Lower lobe of right lung (tissue), 2 donors: ENCODE results near the gene BRSK1. TPM values are rescaled to one million over a fixed set of nuclear protein-coding genes. Genes with fewer than 3 reads are reported as not detected.

ENCODE experiments used
- ATAC-seq, 2 donors: fragments of 200-7000 bp; cut with Tn5 transposase; one replicate each; pipeline ENCODE4 v1.9.1; 2020 to 2022; ENCODE audit warnings: mild to moderate bottlenecking in 2 of 2, moderate library complexity in 2 of 2
- DNase-seq: peaks from one replicate; pipeline ENCODE4 v3.0.0-alpha.2; 2020
- H3K27ac ChIP-seq: fragments of 200-600 bp; one replicate; pipeline ENCODE4 v1.8.0; 2022
- H3K27me3 ChIP-seq: fragments of 200-600 bp; one replicate; pipeline ENCODE4 v1.8.0; 2022; ENCODE audit warnings: low read depth
- H3K36me3 ChIP-seq: fragments of 200-600 bp; one replicate; pipeline ENCODE4 v1.8.0; 2022; ENCODE audit warnings: mild to moderate bottlenecking
- H3K4me1 ChIP-seq: fragments of 200-600 bp; one replicate; pipeline ENCODE4 v1.8.0; 2022
- H3K4me3 ChIP-seq: fragments of 200-600 bp; one replicate; pipeline ENCODE4 v1.8.0; 2022; ENCODE audit warnings: mild to moderate bottlenecking
- H3K9me3 ChIP-seq: fragments of 200-600 bp; one replicate; pipeline ENCODE4 v1.8.0; 2022
- CTCF ChIP-seq: fragments of 200-600 bp; IDR thresholded peaks from one replicate; pipeline ENCODE4 v1.8.0; 2022; ENCODE audit warnings: antibody characterized with exemption, mild to moderate bottlenecking
- intact Hi-C: fragments of 100-400 bp; cut with DNase I; formaldehyde crosslinking; loops from one replicate; pipeline ENCODE4 v1.11.0; 2022
- total RNA-seq: library from RNA; stranded (reverse); fragmentation: NEBNext Ultra II Directional; extraction: Animal tissue kit (Norgen Biotek cat#: 25700); gene quantifications from one replicate; pipeline ENCODE4 v1.2.1, GENCODE V29; 2021
- donor health status: DM: no; HTN: yes; CAD: no; lungs with severe emphysema.

The BRSK1 gene
- total RNA-seq, 1 donor from 2014 or later = 1.0 TPM

- no peak for TF ChIP-seq CTCF
- no peak overlapping the region for H3K27ac ChIP-seq
- H3K4me3 ChIP-seq = peak overlapping the region; percentile 64
- peak; percentile 88 for DNase-seq
- ATAC-seq = peak; percentile 10 to 15
- intact Hi-C loops = no loop called here
- H3K9me3 ChIP-seq = no peaks in the 10 kb centered on the region
- peaks cover 15% of the 10 kb centered on the region for H3K4me1 ChIP-seq
- H3K27me3 ChIP-seq = no peaks in the 10 kb centered on the region
- H3K36me3 ChIP-seq = peaks cover 18% of the 10 kb centered on the region
These were observed 57.4 kb downstream of the BRSK1 start for GRCh38 chr19:55341171-55341588.

- TF ChIP-seq CTCF = no peak
- no peak for DNase-seq
- Histone ChIP-seq H3K4me1 (peaks cover 15% of the 10 kb centered on the region), H3K27ac (no peak overlapping the region), H3K27me3 (no peaks in the 10 kb centered on the region), H3K36me3 (peaks cover 25% of the 10 kb centered on the region), H3K9me3 (no peaks in the 10 kb centered on the region), H3K4me3 (peak overlapping the region; percentile 64)
- ATAC-seq = no peak
- intact Hi-C loops = no loop called here
These were observed 58.1 kb downstream of the BRSK1 start for GRCh38 chr19:55341595-55342531.

DNA sequence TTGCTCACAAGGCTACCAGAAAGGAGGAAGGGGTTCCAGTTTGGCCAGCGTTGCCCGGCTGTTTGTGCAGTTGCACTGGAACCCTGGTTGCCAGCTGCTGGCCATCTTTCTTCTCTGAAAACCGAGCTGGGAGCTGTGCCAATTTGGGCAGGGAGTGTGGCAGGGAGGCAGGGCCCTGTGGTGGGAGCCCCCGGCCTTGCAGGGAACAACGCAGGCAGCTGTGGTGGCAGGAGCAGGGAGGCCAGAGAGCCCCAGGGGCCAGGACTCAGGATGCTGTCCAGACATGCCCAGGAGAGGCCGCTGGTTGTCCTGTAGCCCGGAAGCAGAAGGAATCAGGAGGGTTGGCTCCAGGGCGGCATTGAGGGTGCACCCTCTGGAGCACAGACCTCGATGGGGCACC is 60.6 kb downstream of the BRSK1 start:
- intact Hi-C loops = no loop called here

DNA sequence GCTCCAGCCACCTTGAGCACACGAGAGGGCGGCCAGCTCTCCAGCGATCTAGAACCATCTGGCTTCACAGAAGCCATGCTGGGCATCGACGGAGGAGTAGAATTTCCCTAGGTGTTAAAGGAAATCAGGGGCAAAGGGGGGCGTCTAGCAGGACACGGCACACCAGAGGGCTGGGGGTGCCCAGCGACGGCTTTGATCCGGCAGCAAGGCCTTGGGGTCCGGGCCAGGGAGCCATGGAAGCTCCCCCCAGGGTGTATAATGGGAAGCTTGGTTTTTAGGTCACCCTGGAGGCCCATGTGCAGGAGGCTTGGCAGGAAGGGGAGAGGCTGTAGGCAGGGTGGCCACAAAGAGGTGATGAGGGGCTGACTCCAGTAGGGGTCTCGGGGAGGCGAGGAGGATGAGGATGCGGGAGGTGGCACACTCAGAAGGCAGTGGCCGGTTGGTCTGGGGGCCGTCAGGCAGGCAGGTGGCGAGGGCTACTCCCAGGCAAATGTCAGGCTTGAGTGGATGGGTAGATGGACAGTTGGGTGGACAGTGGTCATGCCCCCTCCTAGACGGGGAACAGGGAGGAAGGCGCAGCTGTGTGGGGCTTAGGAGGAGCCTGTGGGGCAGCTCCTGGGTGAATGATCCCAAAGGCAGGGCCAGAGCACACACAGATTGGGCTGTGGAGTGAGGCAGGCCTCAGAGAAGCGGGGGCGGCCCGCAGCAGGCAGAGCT is 61.5 kb downstream of the BRSK1 start:
- DNase-seq = no peak
- Histone ChIP-seq H3K9me3 (no peaks in the 10 kb centered on the region), H3K36me3 (peaks cover 29% of the 10 kb centered on the region), H3K4me3 (no peak overlapping the region), H3K4me1 (peaks cover 15% of the 10 kb centered on the region), H3K27me3 (peaks cover 2% of the 10 kb centered on the region), H3K27ac (no peak overlapping the region)
- intact Hi-C loops = no loop called here
- no peak for ATAC-seq
- no peak for TF ChIP-seq CTCF

More for the DNA sequence above, 60.6 kb downstream of the BRSK1 start:
- H3K4me1 ChIP-seq = peaks cover 15% of the 10 kb centered on the region
- no peak for DNase-seq
- H3K27me3 ChIP-seq = no peaks in the 10 kb centered on the region
- no peaks in the 10 kb centered on the region for H3K9me3 ChIP-seq
- no peak for ATAC-seq
- H3K27ac ChIP-seq = no peak overlapping the region
- peaks cover 29% of the 10 kb centered on the region for H3K36me3 ChIP-seq
- TF ChIP-seq CTCF = no peak
- no peak overlapping the region for H3K4me3 ChIP-seq

DNA sequence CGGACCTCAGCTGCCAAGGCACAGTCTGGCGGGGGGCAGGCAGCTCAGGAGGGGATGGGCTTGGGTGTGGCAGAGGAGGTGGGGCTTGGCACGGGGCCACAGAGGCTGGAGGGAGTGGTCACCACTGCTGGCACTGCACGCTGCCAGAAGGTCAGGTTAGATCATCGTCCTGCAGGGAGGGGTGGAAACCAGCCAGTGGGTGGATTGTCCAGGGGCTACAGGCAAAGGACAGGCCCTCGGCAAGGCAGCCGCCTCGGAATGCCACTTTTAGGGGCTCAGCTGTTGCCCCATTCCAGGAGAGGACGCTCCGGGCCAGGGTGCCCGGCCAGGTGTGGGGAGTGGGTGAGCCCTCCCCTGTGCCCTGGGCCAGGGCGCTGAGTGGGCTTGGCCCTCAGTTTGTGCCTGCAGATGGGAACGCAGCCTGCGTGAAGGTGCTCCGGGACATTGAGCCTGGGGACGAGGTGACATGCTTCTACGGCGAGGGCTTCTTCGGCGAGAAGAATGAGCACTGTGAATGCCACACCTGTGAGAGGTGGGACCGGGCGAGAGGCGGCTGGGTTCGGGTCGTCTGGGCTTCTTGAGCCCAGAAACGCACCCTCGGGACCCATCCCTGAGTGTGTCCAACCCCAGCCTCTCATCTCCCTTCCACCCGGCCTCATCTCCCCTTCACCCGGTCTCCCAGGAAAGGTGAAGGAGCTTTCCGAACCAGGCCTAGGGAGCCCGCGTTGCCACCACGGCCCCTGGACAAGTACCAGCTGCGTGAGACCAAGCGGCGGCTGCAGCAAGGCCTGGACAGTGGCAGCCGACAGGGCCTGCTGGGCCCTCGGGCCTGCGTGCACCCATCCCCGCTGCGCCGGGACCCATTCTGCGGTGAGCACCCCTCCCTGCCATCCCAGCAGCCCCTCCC is 62.3 kb downstream of the BRSK1 start:
- intact Hi-C loops = no loop called here
- Histone ChIP-seq H3K4me1 (peaks cover 7% of the 10 kb centered on the region), H3K36me3 (peaks cover 29% of the 10 kb centered on the region), H3K4me3 (no peak overlapping the region), H3K27ac (no peak overlapping the region), H3K27me3 (peaks cover 10% of the 10 kb centered on the region), H3K9me3 (no peaks in the 10 kb centered on the region)
- DNase-seq (peak; percentile 48), ATAC-seq (no peak)
- TF ChIP-seq CTCF = no peak
